Uterus (tissue), 2 donors: ENCODE results near the gene ANKRD44.

ENCODE experiments used
- POLR2A ChIP-seq, 2 donors: fragments of 450-650 bp; IDR thresholded peaks; one replicate each; pipeline ENCODE4 v1.6.1; 2016; ENCODE audit warnings: antibody characterized with exemption in 2 of 2, mild to moderate bottlenecking in 1 of 2, moderate library complexity in 1 of 2
- TF ChIP-seq, protein P1 (sequence below), 4 experiments: fragments of 200-600 bp in 2 of 4; fragments of 450-650 bp in 2 of 4; sonication (generic) in 2 of 4; IDR thresholded peaks; one replicate each; pipeline ENCODE4 v1.5.1; 2016 to 2019; ENCODE audit warnings: antibody characterized with exemption in 4 of 4, mild to moderate bottlenecking in 2 of 4, moderate library complexity in 1 of 4

DNA sequence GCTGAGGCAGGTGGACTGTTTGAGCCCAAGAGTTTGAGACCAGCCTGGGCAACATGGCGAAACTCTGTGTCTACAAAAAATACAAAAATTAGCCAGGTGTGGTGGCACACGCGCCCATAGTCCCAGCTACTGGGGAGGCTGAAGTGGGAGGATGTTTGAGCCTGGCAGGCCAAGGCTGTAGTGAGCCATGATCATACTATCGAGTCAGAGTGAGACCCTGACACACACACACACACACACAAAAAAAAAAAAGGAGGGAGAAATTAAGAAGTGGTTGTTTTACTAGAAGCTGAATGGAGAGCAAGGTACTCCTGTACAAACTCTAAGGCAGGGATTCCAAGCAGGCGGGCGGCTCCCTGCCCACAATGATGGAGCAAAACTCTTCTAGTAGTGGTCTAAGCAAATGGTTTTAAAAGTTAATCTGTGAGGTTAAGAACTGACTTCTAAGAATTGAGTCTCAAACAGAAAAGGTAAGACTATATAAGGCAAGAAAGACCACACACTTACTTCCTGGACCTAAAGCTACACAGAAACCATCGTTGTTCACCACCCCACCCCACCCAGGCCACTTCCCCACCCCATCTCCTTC lies 2.6 kb downstream of the ANKRD44 start:
- no peak for TF ChIP-seq POLR2A (IDR thresholded peaks at IDR 0.05)
- TF ChIP-seq, protein P1, sequence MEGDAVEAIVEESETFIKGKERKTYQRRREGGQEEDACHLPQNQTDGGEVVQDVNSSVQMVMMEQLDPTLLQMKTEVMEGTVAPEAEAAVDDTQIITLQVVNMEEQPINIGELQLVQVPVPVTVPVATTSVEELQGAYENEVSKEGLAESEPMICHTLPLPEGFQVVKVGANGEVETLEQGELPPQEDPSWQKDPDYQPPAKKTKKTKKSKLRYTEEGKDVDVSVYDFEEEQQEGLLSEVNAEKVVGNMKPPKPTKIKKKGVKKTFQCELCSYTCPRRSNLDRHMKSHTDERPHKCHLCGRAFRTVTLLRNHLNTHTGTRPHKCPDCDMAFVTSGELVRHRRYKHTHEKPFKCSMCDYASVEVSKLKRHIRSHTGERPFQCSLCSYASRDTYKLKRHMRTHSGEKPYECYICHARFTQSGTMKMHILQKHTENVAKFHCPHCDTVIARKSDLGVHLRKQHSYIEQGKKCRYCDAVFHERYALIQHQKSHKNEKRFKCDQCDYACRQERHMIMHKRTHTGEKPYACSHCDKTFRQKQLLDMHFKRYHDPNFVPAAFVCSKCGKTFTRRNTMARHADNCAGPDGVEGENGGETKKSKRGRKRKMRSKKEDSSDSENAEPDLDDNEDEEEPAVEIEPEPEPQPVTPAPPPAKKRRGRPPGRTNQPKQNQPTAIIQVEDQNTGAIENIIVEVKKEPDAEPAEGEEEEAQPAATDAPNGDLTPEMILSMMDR (IDR thresholded peaks at IDR 0.05), result no peak
